Testis (tissue), 2 donors: Measurements from ENCODE around the gene ACSL1.
"Not testable (repeated sequence)": the region's sequence is repeated elsewhere in the genome, so short reads cannot be mapped to it uniquely, and the experiment has no call there.

Experiments used
- POLR2A ChIP-seq: fragments of 450-650 bp; IDR thresholded peaks from one replicate; pipeline ENCODE4 v1.6.1; 2017; ENCODE audit warnings: antibody characterized with exemption, mild to moderate bottlenecking, moderate library complexity
- TF ChIP-seq, protein P1 (sequence below), 3 experiments: fragments of 450-650 bp in 2 of 3; fragments of 200-600 bp in 1 of 3; sonication (generic) in 1 of 3; IDR thresholded peaks; one replicate each; pipeline ENCODE4 v1.5.1; 2016 to 2019; ENCODE audit warnings: antibody characterized with exemption in 3 of 3, mild to moderate bottlenecking in 2 of 3, moderate library complexity in 1 of 3

DNA sequence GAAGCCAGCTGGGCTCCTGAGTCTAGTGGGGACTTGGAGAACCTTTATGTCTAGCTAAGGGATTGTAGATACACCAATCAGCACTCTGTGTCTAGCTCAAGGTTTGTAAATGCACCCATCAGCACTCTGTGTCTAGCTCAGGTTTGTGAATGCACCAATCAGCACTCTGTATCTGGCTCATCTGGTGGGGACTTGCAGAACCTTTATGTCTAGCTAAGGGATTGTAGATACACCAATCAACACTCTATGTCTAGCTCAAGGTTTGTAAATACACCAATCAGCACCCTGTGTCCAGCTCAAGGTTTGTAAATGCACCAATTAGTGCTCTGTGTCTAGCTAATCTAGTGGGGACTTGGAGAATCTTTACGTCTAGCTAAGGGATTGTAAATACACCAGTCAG lies 84.1 kb downstream of the ACSL1 start:
- TF ChIP-seq, protein P1, sequence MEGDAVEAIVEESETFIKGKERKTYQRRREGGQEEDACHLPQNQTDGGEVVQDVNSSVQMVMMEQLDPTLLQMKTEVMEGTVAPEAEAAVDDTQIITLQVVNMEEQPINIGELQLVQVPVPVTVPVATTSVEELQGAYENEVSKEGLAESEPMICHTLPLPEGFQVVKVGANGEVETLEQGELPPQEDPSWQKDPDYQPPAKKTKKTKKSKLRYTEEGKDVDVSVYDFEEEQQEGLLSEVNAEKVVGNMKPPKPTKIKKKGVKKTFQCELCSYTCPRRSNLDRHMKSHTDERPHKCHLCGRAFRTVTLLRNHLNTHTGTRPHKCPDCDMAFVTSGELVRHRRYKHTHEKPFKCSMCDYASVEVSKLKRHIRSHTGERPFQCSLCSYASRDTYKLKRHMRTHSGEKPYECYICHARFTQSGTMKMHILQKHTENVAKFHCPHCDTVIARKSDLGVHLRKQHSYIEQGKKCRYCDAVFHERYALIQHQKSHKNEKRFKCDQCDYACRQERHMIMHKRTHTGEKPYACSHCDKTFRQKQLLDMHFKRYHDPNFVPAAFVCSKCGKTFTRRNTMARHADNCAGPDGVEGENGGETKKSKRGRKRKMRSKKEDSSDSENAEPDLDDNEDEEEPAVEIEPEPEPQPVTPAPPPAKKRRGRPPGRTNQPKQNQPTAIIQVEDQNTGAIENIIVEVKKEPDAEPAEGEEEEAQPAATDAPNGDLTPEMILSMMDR (IDR thresholded peaks at IDR 0.05) = not testable (repeated sequence)
- TF ChIP-seq POLR2A = not testable (repeated sequence)
